WTC11 (cell line): Measurements from ENCODE around the gene ARHGEF39. TPM values are rescaled to one million over a fixed set of nuclear protein-coding genes. Genes with fewer than 3 reads are reported as not detected.

Source experiments
- ATAC-seq: fragments of 200-7000 bp; cut with Tn5 transposase; 2 replicates; pipeline ENCODE4 v1.10.0; 2021; ENCODE audit warnings: mild to moderate bottlenecking, moderate library complexity
- CTCF ChIA-PET: fragments of 300-600 bp; sonication (Branson Sonifier 250); formaldehyde crosslinking; loops from one replicate; lab custom pipeline; 2021; ENCODE audit warnings: antibody characterized with exemption; lab: Charles Lee
- POLR2A ChIA-PET: fragments of 350-600 bp; sonication (Branson Sonifier 250); formaldehyde crosslinking; loops from one replicate; lab custom pipeline; 2021; ENCODE audit warnings: antibody characterized with exemption; lab: Charles Lee
- DNase-seq: peaks from one replicate; pipeline ENCODE4 v3.0.0; 2021; ENCODE audit warnings: low spot score
- H3K27ac Mint-ChIP-seq: 2 replicates; pipeline ENCODE4 v1.8.0; 2021; ENCODE audit warnings: mixed read lengths
- H3K27me3 Mint-ChIP-seq: 2 replicates; pipeline ENCODE4 v1.8.0; 2021; ENCODE audit warnings: low read depth, mild to moderate bottlenecking, moderate library complexity, mixed read lengths
- H3K36me3 Mint-ChIP-seq: 2 replicates; pipeline ENCODE4 v1.8.0; 2021; ENCODE audit warnings: mixed read lengths
- H3K4me1 Mint-ChIP-seq: 2 replicates; pipeline ENCODE4 v1.8.0; 2022; ENCODE audit warnings: mixed read lengths
- H3K4me3 Mint-ChIP-seq: 2 replicates; pipeline ENCODE4 v1.8.0; 2021; ENCODE audit warnings: mild to moderate bottlenecking, moderate library complexity, mixed read lengths
- H3K9me3 Mint-ChIP-seq: 2 replicates; pipeline ENCODE4 v1.8.0; 2021; ENCODE audit warnings: mixed read lengths
- ARID4B ChIP-seq: sonication (generic); formaldehyde crosslinking; IDR thresholded peaks from 2 replicates; pipeline ENCODE4 v1.8.0; 2023; ENCODE audit warnings: missing genetic modification reagents, mild to moderate bottlenecking, borderline replicate concordance
- E2F5 ChIP-seq: sonication (generic); formaldehyde crosslinking; IDR thresholded peaks from 2 replicates; pipeline ENCODE4 v1.8.1; 2022; ENCODE audit warnings: mild to moderate bottlenecking, moderate library complexity, missing genetic modification reagents
- ELF4 ChIP-seq: sonication (generic); formaldehyde crosslinking; IDR thresholded peaks from 2 replicates; pipeline ENCODE4 v1.8.1; 2022; ENCODE audit warnings: low read depth, mild to moderate bottlenecking, moderate library complexity, missing genetic modification reagents
- GTF2I ChIP-seq: fragments of 250-450 bp; sonication (Bioruptor Pico); conservative IDR thresholded peaks from 2 replicates; pipeline ENCODE4 v1.4.0; 2021; ENCODE audit warnings: mild to moderate bottlenecking
- JUN ChIP-seq: sonication (generic); formaldehyde crosslinking; IDR thresholded peaks from 2 replicates; pipeline ENCODE4 v1.8.0; 2023; ENCODE audit warnings: mild to moderate bottlenecking, missing genetic modification reagents
- NFE2L1 ChIP-seq: sonication (generic); formaldehyde crosslinking; IDR thresholded peaks from 2 replicates; pipeline ENCODE4 v1.8.1; 2023; ENCODE audit warnings: missing genetic modification reagents
- NR1H2 ChIP-seq: sonication (generic); formaldehyde crosslinking; IDR thresholded peaks from 2 replicates; pipeline ENCODE4 v1.9.0; 2021; ENCODE audit warnings: mild to moderate bottlenecking, moderate library complexity, missing genetic modification reagents
- NR2C2 ChIP-seq: sonication (generic); formaldehyde crosslinking; IDR thresholded peaks from 2 replicates; pipeline ENCODE4 v1.8.0; 2022; ENCODE audit warnings: mild to moderate bottlenecking, missing genetic modification reagents
- TEAD1 ChIP-seq: sonication (generic); formaldehyde crosslinking; IDR thresholded peaks from 2 replicates; pipeline ENCODE4 v1.8.0; 2022; ENCODE audit warnings: mild to moderate bottlenecking, missing genetic modification reagents
- USF1 ChIP-seq: sonication (generic); formaldehyde crosslinking; IDR thresholded peaks from 2 replicates; pipeline ENCODE4 v1.8.0; 2022; ENCODE audit warnings: mild to moderate bottlenecking, missing genetic modification reagents
- ZNF121 ChIP-seq: sonication (generic); formaldehyde crosslinking; IDR thresholded peaks from 2 replicates; pipeline ENCODE4 v1.8.0; 2023; ENCODE audit warnings: missing genetic modification reagents
- total RNA-seq: library from RNA; stranded (reverse); gene quantifications from 3 replicates; pipeline ENCODE4 v1.2.3, GENCODE V29; 2021
- TF ChIP-seq, protein P1 (sequence below): fragments of 250-450 bp; sonication (Bioruptor Pico); conservative IDR thresholded peaks from 2 replicates; pipeline ENCODE4 v1.9.0; 2021; ENCODE audit warnings: mild to moderate bottlenecking
- TF ChIP-seq, protein P2 (sequence below): sonication (generic); formaldehyde crosslinking; IDR thresholded peaks from 2 replicates; pipeline ENCODE4 v1.8.1; 2023; ENCODE audit warnings: mild to moderate bottlenecking, missing genetic modification reagents
- TF ChIP-seq, protein P3 (sequence below): sonication (generic); formaldehyde crosslinking; IDR thresholded peaks from 2 replicates; pipeline ENCODE4 v1.8.0; 2023; ENCODE audit warnings: missing genetic modification reagents
- TF ChIP-seq, protein P4 (sequence below): fragments of 250-450 bp; sonication (Bioruptor Pico); IDR thresholded peaks from 2 replicates; pipeline ENCODE4 v1.9.0; 2021; ENCODE audit warnings: mild to moderate bottlenecking

ARHGEF39 gene
- total RNA-seq, 1 experiment from 2014 or later, result 23.8 TPM

DNA sequence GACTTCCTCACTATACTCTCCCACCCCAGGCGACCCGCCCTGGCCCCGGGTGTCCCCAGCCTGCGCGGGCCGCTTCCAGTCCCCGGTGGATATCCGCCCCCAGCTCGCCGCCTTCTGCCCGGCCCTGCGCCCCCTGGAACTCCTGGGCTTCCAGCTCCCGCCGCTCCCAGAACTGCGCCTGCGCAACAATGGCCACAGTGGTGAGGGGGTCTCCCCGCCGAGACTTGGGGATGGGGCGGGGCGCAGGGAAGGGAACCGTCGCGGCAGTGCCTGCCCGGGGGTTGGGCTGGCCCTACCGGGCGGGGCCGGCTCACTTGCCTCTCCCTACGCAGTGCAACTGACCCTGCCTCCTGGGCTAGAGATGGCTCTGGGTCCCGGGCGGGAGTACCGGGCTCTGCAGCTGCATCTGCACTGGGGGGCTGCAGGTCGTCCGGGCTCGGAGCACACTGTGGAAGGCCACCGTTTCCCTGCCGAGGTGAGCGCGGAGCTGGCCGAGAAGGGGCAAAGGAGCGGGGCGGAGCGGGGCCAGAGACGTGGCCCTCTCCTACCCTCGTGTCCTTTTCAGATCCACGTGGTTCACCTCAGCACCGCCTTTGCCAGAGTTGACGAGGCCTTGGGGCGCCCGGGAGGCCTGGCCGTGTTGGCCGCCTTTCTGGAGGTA is 10.9 kb upstream of the ARHGEF39 start (continued):
- TF ChIP-seq, protein P1, sequence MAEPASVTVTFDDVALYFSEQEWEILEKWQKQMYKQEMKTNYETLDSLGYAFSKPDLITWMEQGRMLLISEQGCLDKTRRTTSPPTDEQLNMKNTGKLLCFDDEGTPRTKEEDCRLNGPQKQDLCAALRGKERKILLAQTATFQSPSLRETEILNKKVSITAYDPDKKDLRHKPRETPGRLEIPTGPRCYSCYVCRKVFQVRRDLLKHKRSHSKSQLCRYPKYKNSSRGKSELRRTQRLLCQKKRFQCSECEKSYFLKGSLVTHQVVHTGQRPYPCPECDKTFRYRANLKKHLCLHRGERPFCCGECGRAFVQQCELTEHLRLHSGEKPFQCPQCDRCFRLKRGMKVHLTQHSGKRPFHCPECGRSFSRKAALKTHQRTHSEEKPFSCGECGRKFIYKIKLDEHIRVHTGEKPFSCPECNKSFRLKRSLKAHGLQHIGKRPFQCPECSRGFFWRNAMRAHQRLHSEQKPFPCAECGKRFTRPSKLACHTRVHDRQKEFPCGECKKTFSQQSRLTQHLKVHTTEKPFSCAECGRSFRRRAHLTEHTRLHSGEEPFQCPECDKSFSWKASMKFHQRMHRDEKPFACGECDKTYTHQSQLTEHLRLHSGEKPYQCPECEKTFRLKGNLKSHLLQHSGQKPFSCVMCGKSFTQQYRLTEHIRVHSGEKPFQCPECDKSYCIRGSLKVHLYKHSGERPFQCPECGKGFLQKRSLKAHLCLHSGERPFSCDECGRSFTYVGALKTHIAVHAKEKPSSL (CRISPR knock-in tag), result no peak
- TF ChIP-seq NR2C2 (CRISPR knock-in tag) (peak; percentile 61; the same call in 1 of the 2 replicates), ELF4 (CRISPR knock-in tag) (no peak), NFE2L1 (CRISPR knock-in tag) (peak; percentile 89; the same call in 1 of the 2 replicates), USF1 (CRISPR knock-in tag) (peak; percentile 69)
- TF ChIP-seq, protein P2, sequence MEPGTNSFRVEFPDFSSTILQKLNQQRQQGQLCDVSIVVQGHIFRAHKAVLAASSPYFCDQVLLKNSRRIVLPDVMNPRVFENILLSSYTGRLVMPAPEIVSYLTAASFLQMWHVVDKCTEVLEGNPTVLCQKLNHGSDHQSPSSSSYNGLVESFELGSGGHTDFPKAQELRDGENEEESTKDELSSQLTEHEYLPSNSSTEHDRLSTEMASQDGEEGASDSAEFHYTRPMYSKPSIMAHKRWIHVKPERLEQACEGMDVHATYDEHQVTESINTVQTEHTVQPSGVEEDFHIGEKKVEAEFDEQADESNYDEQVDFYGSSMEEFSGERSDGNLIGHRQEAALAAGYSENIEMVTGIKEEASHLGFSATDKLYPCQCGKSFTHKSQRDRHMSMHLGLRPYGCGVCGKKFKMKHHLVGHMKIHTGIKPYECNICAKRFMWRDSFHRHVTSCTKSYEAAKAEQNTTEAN (CRISPR knock-in tag), result peak; percentile 73; the same call in 1 of the 2 replicates

GRCh38 chr9:35675204-35675603 is 10.2 kb upstream of the ARHGEF39 start:
- Mint-ChIP-seq H3K9me3 (no peaks in the 10 kb centered on the region), H3K27me3 (peaks cover 30% of the 10 kb centered on the region), H3K4me3 (peak overlapping the region; percentile 69)
- POLR2A ChIA-PET, result interaction anchor here (0.9 to 2.2 kb wide), 8 partner anchors 10 to 75 kb away, joined by 3 to 21 read pairs (median 5); partner anchors contain the start of genes ARHGEF39, CCDC107, CREB3 and RMRP
- CTCF ChIA-PET, result interaction anchor here (0.5 to 4.5 kb wide), 22 partner anchors 10 to 982 kb away, joined by 3 to 41 read pairs (median 6); partner anchors contain the start of genes ARHGEF39, CCDC107, RMRP and TPM2
- peak; percentile 12 for ATAC-seq
- 0 out of 2 replicates have a peak, but pooled peaks have one; percentile 19 for TF ChIP-seq ARID4B (CRISPR knock-in tag)
- TF ChIP-seq, protein P3, sequence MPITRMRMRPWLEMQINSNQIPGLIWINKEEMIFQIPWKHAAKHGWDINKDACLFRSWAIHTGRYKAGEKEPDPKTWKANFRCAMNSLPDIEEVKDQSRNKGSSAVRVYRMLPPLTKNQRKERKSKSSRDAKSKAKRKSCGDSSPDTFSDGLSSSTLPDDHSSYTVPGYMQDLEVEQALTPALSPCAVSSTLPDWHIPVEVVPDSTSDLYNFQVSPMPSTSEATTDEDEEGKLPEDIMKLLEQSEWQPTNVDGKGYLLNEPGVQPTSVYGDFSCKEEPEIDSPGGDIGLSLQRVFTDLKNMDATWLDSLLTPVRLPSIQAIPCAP, result no peak
- TF ChIP-seq, all 79 proteins: peak for 1
- Mint-ChIP-seq H3K27ac (no peak overlapping the region), H3K36me3 (no peaks in the 10 kb centered on the region), H3K4me1 (peaks cover 9% of the 10 kb centered on the region)
- DNase-seq, result peak; percentile 35

DNA sequence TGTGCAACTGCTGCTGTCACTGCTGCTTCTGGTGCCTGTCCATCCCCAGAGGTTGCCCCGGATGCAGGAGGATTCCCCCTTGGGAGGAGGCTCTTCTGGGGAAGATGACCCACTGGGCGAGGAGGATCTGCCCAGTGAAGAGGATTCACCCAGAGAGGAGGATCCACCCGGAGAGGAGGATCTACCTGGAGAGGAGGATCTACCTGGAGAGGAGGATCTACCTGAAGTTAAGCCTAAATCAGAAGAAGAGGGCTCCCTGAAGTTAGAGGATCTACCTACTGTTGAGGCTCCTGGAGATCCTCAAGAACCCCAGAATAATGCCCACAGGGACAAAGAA is 9.0 kb upstream of the ARHGEF39 start:
- H3K27me3 Mint-ChIP-seq, result peaks cover 30% of the 10 kb centered on the region
- ChIA-PET CTCF (interaction anchor here (4.5 kb wide), 1 partner anchor 9 kb away, joined by 41 read pairs; the partner anchor contains the start of gene ARHGEF39), POLR2A (no interaction called here)
- H3K9me3 Mint-ChIP-seq, result no peaks in the 10 kb centered on the region
- DNase-seq, result no peak
- ATAC-seq, result no peak
- no peak overlapping the region for H3K27ac Mint-ChIP-seq
- no peaks in the 10 kb centered on the region for H3K36me3 Mint-ChIP-seq
- H3K4me1 Mint-ChIP-seq, result peaks cover 9% of the 10 kb centered on the region
- H3K4me3 Mint-ChIP-seq, result peak overlapping the region; percentile 69
- TF ChIP-seq JUN (CRISPR knock-in tag), result no peak
- TF ChIP-seq NR2C2 (CRISPR knock-in tag), result no peak
- no peak for TF ChIP-seq TEAD1 (CRISPR knock-in tag)
- no peak for TF ChIP-seq NR1H2 (CRISPR knock-in tag)
- TF ChIP-seq, protein P3, result no peak
- TF ChIP-seq USF1 (CRISPR knock-in tag), result no peak
- no peak for TF ChIP-seq E2F5 (CRISPR knock-in tag)
- TF ChIP-seq, protein P4, sequence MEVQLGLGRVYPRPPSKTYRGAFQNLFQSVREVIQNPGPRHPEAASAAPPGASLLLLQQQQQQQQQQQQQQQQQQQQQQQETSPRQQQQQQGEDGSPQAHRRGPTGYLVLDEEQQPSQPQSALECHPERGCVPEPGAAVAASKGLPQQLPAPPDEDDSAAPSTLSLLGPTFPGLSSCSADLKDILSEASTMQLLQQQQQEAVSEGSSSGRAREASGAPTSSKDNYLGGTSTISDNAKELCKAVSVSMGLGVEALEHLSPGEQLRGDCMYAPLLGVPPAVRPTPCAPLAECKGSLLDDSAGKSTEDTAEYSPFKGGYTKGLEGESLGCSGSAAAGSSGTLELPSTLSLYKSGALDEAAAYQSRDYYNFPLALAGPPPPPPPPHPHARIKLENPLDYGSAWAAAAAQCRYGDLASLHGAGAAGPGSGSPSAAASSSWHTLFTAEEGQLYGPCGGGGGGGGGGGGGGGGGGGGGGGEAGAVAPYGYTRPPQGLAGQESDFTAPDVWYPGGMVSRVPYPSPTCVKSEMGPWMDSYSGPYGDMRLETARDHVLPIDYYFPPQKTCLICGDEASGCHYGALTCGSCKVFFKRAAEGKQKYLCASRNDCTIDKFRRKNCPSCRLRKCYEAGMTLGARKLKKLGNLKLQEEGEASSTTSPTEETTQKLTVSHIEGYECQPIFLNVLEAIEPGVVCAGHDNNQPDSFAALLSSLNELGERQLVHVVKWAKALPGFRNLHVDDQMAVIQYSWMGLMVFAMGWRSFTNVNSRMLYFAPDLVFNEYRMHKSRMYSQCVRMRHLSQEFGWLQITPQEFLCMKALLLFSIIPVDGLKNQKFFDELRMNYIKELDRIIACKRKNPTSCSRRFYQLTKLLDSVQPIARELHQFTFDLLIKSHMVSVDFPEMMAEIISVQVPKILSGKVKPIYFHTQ (CRISPR knock-in tag), result no peak
- no peak for TF ChIP-seq ZNF121 (CRISPR knock-in tag)
- TF ChIP-seq GTF2I (CRISPR knock-in tag), result no peak
